Astrocyte (in vitro differentiated cells and primary cell): Measurements from ENCODE around the gene PACRG. TPM values are rescaled to one million over a fixed set of nuclear protein-coding genes. Genes with fewer than 3 reads are reported as not detected.

Experiments used
- DNase-seq: peaks from one replicate; pipeline ENCODE4 v3.0.0-alpha.2; 2010; ENCODE audit warnings: low read depth
- FAIRE-seq: peaks from 2 replicates; lab custom pipeline; 2011; peaks lifted over from hg19 to GRCh38; lab: Jason Lieb, UNC
- H2AFZ ChIP-seq: 2 replicates; pipeline ENCODE4 v1.6.0; 2012; ENCODE audit warnings: low read depth, low read length, inconsistent platforms
- H3K27ac ChIP-seq: 2 replicates; pipeline ENCODE4 v1.5.1; 2011; ENCODE audit warnings: low read depth, low read length, inconsistent platforms
- H3K27me3 ChIP-seq: 2 replicates; pipeline ENCODE4 v1.6.0; 2011; ENCODE audit warnings: low read length, inconsistent platforms; ENCODE audit not compliant: insufficient read depth
- H3K36me3 ChIP-seq: 2 replicates; pipeline ENCODE4 v1.5.1; 2011; ENCODE audit warnings: low read length, inconsistent platforms; ENCODE audit not compliant: insufficient read depth
- H3K4me1 ChIP-seq: 2 replicates; pipeline ENCODE4 v1.5.1; 2011; ENCODE audit warnings: low read length, inconsistent platforms; ENCODE audit not compliant: insufficient read depth
- H3K4me2 ChIP-seq: 2 replicates; pipeline ENCODE4 v1.6.0; 2012; ENCODE audit warnings: low read length, inconsistent platforms
- H3K4me3 ChIP-seq: 2 replicates; pipeline ENCODE4 v1.5.1; 2011; ENCODE audit warnings: low read depth, mild to moderate bottlenecking, low read length, inconsistent platforms; ENCODE audit not compliant: insufficient read depth
- H3K79me2 ChIP-seq: 2 replicates; pipeline ENCODE4 v1.6.0; 2012; ENCODE audit warnings: mild to moderate bottlenecking, low read length, inconsistent platforms; ENCODE audit not compliant: insufficient read depth
- H3K9ac ChIP-seq: 2 replicates; pipeline ENCODE4 v1.6.0; 2012; ENCODE audit warnings: mild to moderate bottlenecking, low read length, inconsistent platforms
- H3K9me3 ChIP-seq: 2 replicates; pipeline ENCODE4 v1.5.1; 2012; ENCODE audit warnings: low read depth, mild to moderate bottlenecking, low read length, inconsistent platforms; ENCODE audit not compliant: insufficient read depth
- H4K20me1 ChIP-seq: 2 replicates; pipeline ENCODE4 v1.6.0; 2012; ENCODE audit warnings: low read length, inconsistent platforms; ENCODE audit not compliant: insufficient read depth
- H3K27ac Mint-ChIP-seq: one replicate; pipeline ENCODE4 v1.8.0; 2021; ENCODE audit warnings: mild to moderate bottlenecking, mixed read lengths; ENCODE audit not compliant: unreplicated experiment
- H3K27me3 Mint-ChIP-seq: one replicate; pipeline ENCODE4 v1.8.0; 2021; ENCODE audit warnings: low read depth, mixed read lengths; ENCODE audit not compliant: unreplicated experiment
- H3K36me3 Mint-ChIP-seq: one replicate; pipeline ENCODE4 v1.8.0; 2021; ENCODE audit warnings: low read depth, mixed read lengths; ENCODE audit not compliant: unreplicated experiment
- H3K4me1 Mint-ChIP-seq: one replicate; pipeline ENCODE4 v1.8.0; 2021; ENCODE audit warnings: low read depth, mixed read lengths; ENCODE audit not compliant: unreplicated experiment
- H3K4me3 Mint-ChIP-seq: one replicate; pipeline ENCODE4 v1.8.0; 2021; ENCODE audit warnings: mild to moderate bottlenecking, moderate library complexity, mixed read lengths; ENCODE audit not compliant: unreplicated experiment
- H3K9me3 Mint-ChIP-seq: one replicate; pipeline ENCODE4 v1.8.0; 2021; ENCODE audit warnings: mild to moderate bottlenecking, mixed read lengths; ENCODE audit not compliant: unreplicated experiment
- EZH2 ChIP-seq: IDR thresholded peaks from 2 replicates; pipeline ENCODE4 v1.6.1; 2012; ENCODE audit warnings: mild to moderate bottlenecking, low read length, inconsistent platforms; ENCODE audit not compliant: insufficient read depth
- total RNA-seq: library from RNA; stranded (reverse); gene quantifications from 2 replicates; pipeline ENCODE4 v1.2.1, GENCODE V29; 2021
- TF ChIP-seq, protein P1 (sequence below): IDR thresholded peaks from 2 replicates; pipeline ENCODE4 v1.5.1; 2011; ENCODE audit warnings: low read depth, mild to moderate bottlenecking, inconsistent platforms, low read length, moderate library complexity; ENCODE audit not compliant: insufficient read depth

The PACRG gene
- total RNA-seq, 1 donor from 2014 or later = not detected

DNA sequence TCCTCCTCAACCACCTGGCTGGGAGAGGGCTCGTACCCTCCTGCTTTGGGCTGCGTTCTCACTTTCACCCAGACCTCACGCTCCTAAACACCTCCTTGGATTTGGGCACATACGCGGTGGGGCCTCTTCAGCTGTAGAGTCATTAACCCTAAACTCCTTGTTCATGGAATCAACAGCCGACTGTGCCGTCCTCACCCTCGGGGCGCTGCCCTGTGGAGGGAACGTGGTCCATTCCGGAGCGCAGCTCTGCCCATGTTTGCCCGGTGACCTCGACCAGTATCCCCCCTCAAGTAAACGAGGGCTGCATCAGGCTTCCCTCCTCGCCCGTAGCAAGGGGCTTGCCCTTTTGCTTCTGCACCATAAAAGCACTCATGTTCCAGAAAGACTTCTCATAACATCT is 512.8 kb downstream of the PACRG start:
- no peak overlapping the region for H3K9ac ChIP-seq
- no peak overlapping the region for H3K27ac Mint-ChIP-seq

GRCh38 chr6:163241683-163242082 is 513.9 kb downstream of the PACRG start:
- H3K9me3 ChIP-seq = no peaks in the 10 kb centered on the region
- H3K4me3 Mint-ChIP-seq = no peak overlapping the region
- DNase-seq = no peak
- H3K4me3 ChIP-seq = no peak overlapping the region
- TF ChIP-seq EZH2 = no peak
- TF ChIP-seq, protein P1, sequence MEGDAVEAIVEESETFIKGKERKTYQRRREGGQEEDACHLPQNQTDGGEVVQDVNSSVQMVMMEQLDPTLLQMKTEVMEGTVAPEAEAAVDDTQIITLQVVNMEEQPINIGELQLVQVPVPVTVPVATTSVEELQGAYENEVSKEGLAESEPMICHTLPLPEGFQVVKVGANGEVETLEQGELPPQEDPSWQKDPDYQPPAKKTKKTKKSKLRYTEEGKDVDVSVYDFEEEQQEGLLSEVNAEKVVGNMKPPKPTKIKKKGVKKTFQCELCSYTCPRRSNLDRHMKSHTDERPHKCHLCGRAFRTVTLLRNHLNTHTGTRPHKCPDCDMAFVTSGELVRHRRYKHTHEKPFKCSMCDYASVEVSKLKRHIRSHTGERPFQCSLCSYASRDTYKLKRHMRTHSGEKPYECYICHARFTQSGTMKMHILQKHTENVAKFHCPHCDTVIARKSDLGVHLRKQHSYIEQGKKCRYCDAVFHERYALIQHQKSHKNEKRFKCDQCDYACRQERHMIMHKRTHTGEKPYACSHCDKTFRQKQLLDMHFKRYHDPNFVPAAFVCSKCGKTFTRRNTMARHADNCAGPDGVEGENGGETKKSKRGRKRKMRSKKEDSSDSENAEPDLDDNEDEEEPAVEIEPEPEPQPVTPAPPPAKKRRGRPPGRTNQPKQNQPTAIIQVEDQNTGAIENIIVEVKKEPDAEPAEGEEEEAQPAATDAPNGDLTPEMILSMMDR = no peak
- H3K36me3 Mint-ChIP-seq = no peaks in the 10 kb centered on the region
- no peaks in the 10 kb centered on the region for H3K4me1 Mint-ChIP-seq
- H3K9me3 Mint-ChIP-seq = peaks cover 2% of the 10 kb centered on the region
- no peak overlapping the region for H3K27ac Mint-ChIP-seq
- H3K79me2 ChIP-seq = no peaks in the 10 kb centered on the region
- no peaks in the 10 kb centered on the region for H4K20me1 ChIP-seq
- no peaks in the 10 kb centered on the region for H3K27me3 ChIP-seq
- H2AFZ ChIP-seq = no peak overlapping the region
- H3K4me2 ChIP-seq = no peak overlapping the region
- no peak overlapping the region for H3K27ac ChIP-seq
- H3K4me1 ChIP-seq = peaks cover 2% of the 10 kb centered on the region
- FAIRE-seq = no peak
- H3K27me3 Mint-ChIP-seq = no peaks in the 10 kb centered on the region
- H3K36me3 ChIP-seq = no peaks in the 10 kb centered on the region
- H3K9ac ChIP-seq = no peak overlapping the region

More for the DNA sequence above, 512.8 kb downstream of the PACRG start:
- H2AFZ ChIP-seq = no peak overlapping the region
- no peak for FAIRE-seq
- no peaks in the 10 kb centered on the region for H3K36me3 ChIP-seq
- H3K4me2 ChIP-seq = no peak overlapping the region
- H4K20me1 ChIP-seq = no peaks in the 10 kb centered on the region
- TF ChIP-seq, protein P1 = no peak
- TF ChIP-seq EZH2 = no peak
- Mint-ChIP-seq H3K9me3 (no peaks in the 10 kb centered on the region), H3K4me3 (no peak overlapping the region), H3K36me3 (no peaks in the 10 kb centered on the region), H3K27me3 (no peaks in the 10 kb centered on the region), H3K4me1 (no peaks in the 10 kb centered on the region)
- no peaks in the 10 kb centered on the region for H3K27me3 ChIP-seq
- H3K79me2 ChIP-seq = no peaks in the 10 kb centered on the region
- no peaks in the 10 kb centered on the region for H3K9me3 ChIP-seq
- H3K4me3 ChIP-seq = no peak overlapping the region
- peaks cover 2% of the 10 kb centered on the region for H3K4me1 ChIP-seq
- no peak overlapping the region for H3K27ac ChIP-seq
- no peak for DNase-seq

DNA sequence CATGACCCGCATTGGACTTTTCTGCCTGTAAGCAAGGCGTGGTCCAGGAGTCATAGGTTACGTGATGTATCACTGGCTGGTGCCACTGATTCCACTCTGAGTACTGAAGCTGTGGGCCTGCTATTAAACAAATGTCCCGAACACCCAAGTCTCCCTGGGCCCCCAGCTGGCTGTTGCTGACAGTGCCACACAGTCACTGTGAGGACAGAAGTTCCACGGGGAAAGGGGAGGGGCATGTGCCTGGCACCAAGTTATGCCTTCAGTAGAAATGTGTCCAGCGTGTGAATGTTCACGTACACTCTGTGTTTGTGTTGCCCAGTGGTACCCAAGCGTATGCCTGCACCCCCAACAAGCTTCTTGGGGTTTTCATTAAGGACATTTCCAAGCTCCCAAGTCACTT is 515.3 kb downstream of the PACRG start:
- Mint-ChIP-seq H3K36me3 (no peaks in the 10 kb centered on the region), H3K4me1 (no peaks in the 10 kb centered on the region)
- H2AFZ ChIP-seq = no peak overlapping the region

More for the DNA sequence above, 515.3 kb downstream of the PACRG start:
- Histone ChIP-seq H3K27ac (no peak overlapping the region), H3K36me3 (no peaks in the 10 kb centered on the region), H3K4me2 (no peak overlapping the region), H3K79me2 (no peaks in the 10 kb centered on the region), H3K9me3 (no peaks in the 10 kb centered on the region), H4K20me1 (no peaks in the 10 kb centered on the region), H3K27me3 (no peaks in the 10 kb centered on the region), H3K9ac (no peak overlapping the region), H3K4me1 (peaks cover 2% of the 10 kb centered on the region), H3K4me3 (no peak overlapping the region)
- Mint-ChIP-seq H3K27me3 (no peaks in the 10 kb centered on the region), H3K27ac (no peak overlapping the region), H3K4me3 (no peak overlapping the region), H3K9me3 (peaks cover 2% of the 10 kb centered on the region)
- no peak for TF ChIP-seq EZH2
- TF ChIP-seq, protein P1 = no peak
- FAIRE-seq = no peak
- DNase-seq = no peak
